Mononuclear cell (primary cell): ENCODE results near the gene SNCAIP. TPM values are rescaled to one million over a fixed set of nuclear protein-coding genes. Genes with fewer than 3 reads are reported as not detected.

Source experiments
- H3K27me3 ChIP-seq: 2 replicates; pipeline ENCODE4 v1.6.0; 2011; ENCODE audit warnings: low read length, control low read depth; ENCODE audit not compliant: insufficient read depth
- H3K4me1 ChIP-seq: 2 replicates; pipeline ENCODE4 v1.5.1; 2011; ENCODE audit warnings: mild to moderate bottlenecking, low read length, control low read depth; ENCODE audit not compliant: insufficient read depth
- H3K4me3 ChIP-seq: 2 replicates; pipeline ENCODE4 v1.5.1; 2011; ENCODE audit warnings: mild to moderate bottlenecking, low read length, moderate library complexity
- H3K9me3 ChIP-seq: 2 replicates; pipeline ENCODE4 v1.5.1; 2011; ENCODE audit warnings: low read depth, mild to moderate bottlenecking, control low read depth, low read length
- total RNA-seq: library from RNA; depleted of rRNA; stranded (reverse); fragments of >200 nt; gene quantifications from one replicate; pipeline ENCODE4 v1.2.3, GENCODE V29; 2012

Gene SNCAIP
- not detected for total RNA-seq

DNA sequence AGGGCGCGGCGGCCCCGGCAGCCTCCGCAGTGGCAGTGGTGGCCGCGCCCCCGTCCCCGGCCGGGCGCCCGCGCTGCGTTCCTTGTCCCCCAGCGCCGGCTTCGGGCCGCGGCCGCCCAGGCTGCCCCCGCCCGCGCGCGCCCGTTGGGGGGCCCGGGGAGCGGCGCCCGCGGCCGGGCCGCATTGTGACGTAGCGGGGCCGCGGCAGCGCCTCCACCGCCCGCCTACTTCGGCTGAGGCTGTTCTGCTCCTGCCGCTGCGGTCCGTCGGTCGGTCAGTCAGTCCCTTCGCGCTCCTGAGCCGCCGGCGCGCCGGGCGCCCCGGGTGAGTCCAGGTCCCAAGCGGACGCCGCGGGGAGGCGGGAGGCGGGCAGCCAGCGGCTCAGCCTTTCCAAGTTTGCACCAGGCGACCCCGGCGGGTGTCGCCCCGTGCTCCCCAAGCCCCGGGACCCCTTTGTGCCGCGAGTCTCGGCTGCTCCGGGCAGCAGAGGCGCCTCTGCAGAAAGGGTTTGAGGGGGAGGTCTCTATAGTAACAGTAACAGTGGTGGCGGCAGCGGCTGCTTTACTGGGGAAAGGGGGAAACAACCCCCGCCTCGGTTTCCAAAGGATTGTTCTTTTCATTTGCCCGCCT, at the start of gene SNCAIP:
Gene SNCAIP (plus strand): TSS at position 277 of the 630 bp plus-strand sequence. CDS start 78,898 bp downstream, outside the sequence.
- no peaks in the 10 kb centered on the region for H3K9me3 ChIP-seq

GRCh38 chr5:122263352-122264030, 48.5 kb upstream of the SNCAIP start:
- Histone ChIP-seq H3K4me1 (no peaks in the 10 kb centered on the region), H3K27me3 (no peaks in the 10 kb centered on the region), H3K4me3 (no peak overlapping the region), H3K9me3 (no peaks in the 10 kb centered on the region)

More for the DNA sequence above, at the start of gene SNCAIP:
- H3K27me3 ChIP-seq, result peaks cover 52% of the 10 kb centered on the region
- no peak within 1 kb of the TSS for H3K4me3 ChIP-seq
- no peaks in the 10 kb centered on the region for H3K4me1 ChIP-seq

GRCh38 chr5:122264610-122265009, 47.4 kb upstream of the SNCAIP start:
- Histone ChIP-seq H3K4me3 (no peak overlapping the region), H3K27me3 (no peaks in the 10 kb centered on the region), H3K4me1 (no peaks in the 10 kb centered on the region)

GRCh38 chr5:122267185-122267584, 44.9 kb upstream of the SNCAIP start:
- Histone ChIP-seq H3K27me3 (no peaks in the 10 kb centered on the region), H3K4me3 (no peak overlapping the region), H3K9me3 (no peaks in the 10 kb centered on the region), H3K4me1 (no peaks in the 10 kb centered on the region)

More at GRCh38 chr5:122264610-122265009, 47.4 kb upstream of the SNCAIP start:
- no peaks in the 10 kb centered on the region for H3K9me3 ChIP-seq

DNA sequence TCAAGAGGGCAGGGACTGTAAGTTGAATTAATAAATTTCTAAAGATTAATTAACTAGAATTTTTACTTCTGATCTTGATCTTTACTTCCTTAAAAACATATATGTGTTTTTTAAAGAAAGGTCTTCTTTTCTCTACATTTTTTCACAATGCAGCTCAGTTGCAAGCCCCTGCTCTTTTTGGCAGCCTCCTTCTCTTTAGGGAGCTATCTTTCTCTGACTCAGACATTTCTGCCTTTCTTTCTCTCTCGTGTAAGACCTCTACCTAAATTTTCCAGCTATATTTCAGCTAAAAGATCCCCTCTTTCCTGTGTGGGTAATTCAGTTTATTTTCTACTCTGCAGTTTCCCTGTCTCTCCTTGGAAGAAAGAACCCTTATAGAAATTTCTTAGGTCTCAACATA, 38.3 kb upstream of the SNCAIP start:
- Histone ChIP-seq H3K9me3 (no peaks in the 10 kb centered on the region), H3K4me1 (no peaks in the 10 kb centered on the region), H3K27me3 (no peaks in the 10 kb centered on the region), H3K4me3 (no peak overlapping the region)

DNA sequence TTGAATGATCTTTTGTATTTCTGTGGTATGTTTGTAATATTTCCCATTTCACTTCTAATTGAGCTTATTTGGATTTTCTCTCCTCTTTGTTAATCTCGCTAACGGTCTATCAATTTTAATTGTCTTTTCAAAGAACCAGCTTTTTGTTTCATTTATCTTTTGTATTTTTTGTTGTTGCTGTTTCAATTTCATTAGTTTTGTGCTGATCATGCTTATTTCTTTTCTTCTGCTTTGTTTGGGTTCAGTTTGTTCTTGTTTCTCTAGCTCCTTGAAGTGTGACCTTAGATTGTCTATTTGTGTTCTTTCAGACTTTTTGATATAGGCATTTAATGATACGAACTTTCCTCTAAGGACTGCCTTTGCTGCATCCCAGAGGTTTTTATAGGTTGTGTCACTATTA, 28.4 kb upstream of the SNCAIP start:
- no peak overlapping the region for H3K4me3 ChIP-seq
- H3K9me3 ChIP-seq, result no peaks in the 10 kb centered on the region
- H3K27me3 ChIP-seq, result no peaks in the 10 kb centered on the region
- no peaks in the 10 kb centered on the region for H3K4me1 ChIP-seq

GRCh38 chr5:122286541-122286940, 25.5 kb upstream of the SNCAIP start:
- H3K4me1 ChIP-seq, result no peaks in the 10 kb centered on the region
- no peaks in the 10 kb centered on the region for H3K27me3 ChIP-seq
- no peak overlapping the region for H3K4me3 ChIP-seq
- H3K9me3 ChIP-seq, result no peaks in the 10 kb centered on the region

GRCh38 chr5:122287101-122287500, 24.9 kb upstream of the SNCAIP start:
- H3K4me3 ChIP-seq, result no peak overlapping the region
- H3K4me1 ChIP-seq, result no peaks in the 10 kb centered on the region
- no peaks in the 10 kb centered on the region for H3K9me3 ChIP-seq
- H3K27me3 ChIP-seq, result no peaks in the 10 kb centered on the region

DNA sequence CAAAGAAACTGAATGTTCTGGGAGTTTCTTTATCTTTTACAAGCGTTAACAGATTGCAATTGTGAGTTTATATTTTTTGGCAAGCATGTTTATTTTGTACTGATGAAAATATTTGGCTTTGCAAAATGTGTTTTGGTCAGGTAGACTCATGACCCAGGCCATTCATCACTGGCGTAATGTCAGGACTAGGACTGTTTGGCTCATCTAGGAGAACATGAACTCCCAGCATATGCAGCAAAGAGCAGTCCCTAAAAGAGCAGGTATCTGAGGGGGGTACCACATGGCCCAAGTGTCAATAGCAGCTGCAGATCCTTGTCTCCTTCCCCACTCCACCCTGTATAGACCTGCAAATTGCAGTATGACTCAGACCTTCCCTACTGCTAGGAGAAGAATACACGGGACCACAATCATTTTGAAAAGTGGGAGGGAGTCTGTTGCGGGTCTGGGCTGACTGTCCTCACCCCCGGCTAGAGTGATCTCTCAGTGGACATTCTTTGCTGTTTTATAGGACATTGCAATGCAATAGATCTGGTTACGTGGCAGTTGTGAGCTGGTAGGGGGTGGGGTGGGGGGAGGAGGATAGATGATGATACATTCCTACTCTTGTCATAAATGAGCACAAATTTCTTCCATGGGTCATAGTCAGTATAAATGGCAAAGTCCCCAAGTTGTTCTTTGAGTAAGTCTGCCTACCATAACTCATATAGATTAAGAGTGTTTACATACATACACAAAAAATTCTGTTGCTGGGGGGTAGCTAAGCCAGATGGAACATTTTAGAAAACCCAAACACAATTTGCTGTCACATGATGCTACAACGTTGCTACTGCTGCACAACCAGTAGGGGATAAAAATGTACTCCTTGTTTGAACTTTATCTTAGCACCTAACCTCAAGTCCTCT, 20.8 kb upstream of the SNCAIP start:
- H3K4me3 ChIP-seq, result no peak overlapping the region
- H3K9me3 ChIP-seq, result no peaks in the 10 kb centered on the region
- H3K4me1 ChIP-seq, result no peaks in the 10 kb centered on the region
- H3K27me3 ChIP-seq, result peaks cover 2% of the 10 kb centered on the region

DNA sequence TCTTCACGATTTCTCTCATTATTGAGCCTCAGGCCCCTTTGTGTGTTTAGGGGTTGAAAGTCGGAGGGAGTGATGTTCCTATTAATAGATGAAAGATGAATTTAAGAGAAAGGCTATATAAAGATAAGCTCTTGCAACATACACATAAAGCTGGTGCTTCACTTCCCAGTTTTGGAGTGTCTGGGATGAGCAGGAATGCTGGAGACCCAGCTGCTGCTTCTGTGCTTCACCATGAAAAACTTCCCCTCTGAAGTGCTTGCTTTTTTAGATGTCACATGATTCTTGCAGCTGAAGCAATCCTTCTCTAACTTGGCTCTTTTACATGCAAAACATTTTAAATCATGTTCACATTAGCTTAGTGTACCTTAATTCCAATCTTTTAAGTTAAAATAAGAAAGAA, 19.7 kb upstream of the SNCAIP start:
- Histone ChIP-seq H3K27me3 (peaks cover 2% of the 10 kb centered on the region), H3K4me3 (no peak overlapping the region), H3K4me1 (no peaks in the 10 kb centered on the region), H3K9me3 (no peaks in the 10 kb centered on the region)

GRCh38 chr5:122295138-122295537, 16.9 kb upstream of the SNCAIP start:
- H3K9me3 ChIP-seq, result no peaks in the 10 kb centered on the region
- no peaks in the 10 kb centered on the region for H3K4me1 ChIP-seq
- H3K4me3 ChIP-seq, result no peak overlapping the region
- H3K27me3 ChIP-seq, result peaks cover 2% of the 10 kb centered on the region

GRCh38 chr5:122296871-122297270, 15.2 kb upstream of the SNCAIP start:
- no peaks in the 10 kb centered on the region for H3K4me1 ChIP-seq

DNA sequence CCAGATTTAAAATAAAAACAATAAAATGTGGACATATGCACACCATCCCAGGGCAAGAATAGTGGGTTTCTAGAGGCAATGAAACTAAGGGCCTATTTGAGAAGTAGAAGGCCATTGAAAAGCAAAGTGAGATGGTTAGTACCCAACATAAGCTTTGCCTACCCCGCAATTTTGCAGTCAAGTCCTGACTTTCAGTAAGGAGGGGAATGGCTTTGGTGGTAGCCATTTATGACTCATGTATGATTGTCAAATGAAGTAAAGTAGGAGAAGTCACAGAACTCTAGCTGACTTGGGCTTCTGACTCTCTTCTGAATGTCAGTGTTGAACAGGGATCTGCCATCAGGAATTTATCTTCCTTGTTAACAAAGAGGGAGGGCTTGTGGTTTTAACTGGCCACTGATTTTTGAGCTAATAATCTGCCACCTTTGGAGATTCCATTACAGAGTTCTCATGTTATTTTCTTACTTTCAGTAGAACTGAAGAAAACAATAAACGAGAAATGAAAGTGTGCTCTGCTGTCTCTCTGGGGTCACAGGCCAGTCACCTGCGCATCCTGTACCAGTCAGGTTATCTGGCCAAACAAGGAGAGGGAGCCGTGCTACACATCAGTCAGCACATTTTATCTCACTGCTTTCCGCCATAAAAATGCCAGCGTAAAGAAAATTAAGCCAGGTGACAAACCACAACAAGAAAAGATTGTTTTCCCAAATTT, 14.3 kb upstream of the SNCAIP start:
- Histone ChIP-seq H3K27me3 (peaks cover 2% of the 10 kb centered on the region), H3K9me3 (no peaks in the 10 kb centered on the region), H3K4me3 (no peak overlapping the region), H3K4me1 (no peaks in the 10 kb centered on the region)

More at GRCh38 chr5:122296871-122297270, 15.2 kb upstream of the SNCAIP start:
- no peak overlapping the region for H3K4me3 ChIP-seq
- no peaks in the 10 kb centered on the region for H3K9me3 ChIP-seq
- H3K27me3 ChIP-seq, result peaks cover 2% of the 10 kb centered on the region

DNA sequence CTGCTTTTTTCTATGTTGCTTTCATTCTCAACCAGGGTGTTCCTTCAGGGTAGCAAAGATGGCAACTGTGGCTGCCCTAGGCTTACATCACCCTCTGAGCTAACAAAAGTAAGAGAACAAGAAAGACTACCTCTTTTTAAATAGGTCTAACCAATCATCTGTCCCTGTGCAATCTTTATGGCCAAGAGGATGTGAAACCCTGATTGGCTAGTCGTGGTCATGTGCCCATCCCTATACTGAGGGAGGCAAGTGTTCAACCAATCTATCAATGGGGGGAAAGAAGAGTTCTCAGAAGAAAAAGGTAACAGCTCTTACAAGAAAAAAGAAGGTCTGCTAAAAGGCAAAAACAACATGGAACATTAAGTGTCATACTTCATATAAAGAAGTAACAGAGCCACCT, 11.7 kb upstream of the SNCAIP start:
- no peaks in the 10 kb centered on the region for H3K9me3 ChIP-seq

DNA sequence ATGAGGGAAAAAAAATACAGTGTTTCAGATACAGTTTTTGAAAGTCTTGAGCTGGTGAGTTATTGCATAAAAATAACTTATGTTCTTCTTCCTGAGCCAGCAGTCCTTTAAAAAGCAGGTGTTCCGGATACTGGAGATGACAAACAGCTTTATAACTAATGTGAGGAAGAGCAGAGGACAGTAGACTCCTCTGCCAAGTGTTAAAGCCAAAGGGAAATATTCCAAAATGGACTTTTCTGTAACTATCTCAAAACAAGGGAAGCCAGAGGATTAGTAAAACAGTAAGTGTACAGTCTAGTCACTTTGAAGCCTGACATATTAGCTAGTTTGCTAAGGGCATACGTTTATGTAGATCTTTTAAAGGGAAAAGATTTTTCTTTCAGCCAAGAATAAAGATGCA, 11.0 kb upstream of the SNCAIP start:
- H3K4me1 ChIP-seq, result no peaks in the 10 kb centered on the region
- H3K4me3 ChIP-seq, result no peak overlapping the region
- H3K27me3 ChIP-seq, result no peaks in the 10 kb centered on the region
- H3K9me3 ChIP-seq, result no peaks in the 10 kb centered on the region

More for the DNA sequence above, 11.7 kb upstream of the SNCAIP start:
- Histone ChIP-seq H3K4me1 (no peaks in the 10 kb centered on the region), H3K4me3 (no peak overlapping the region), H3K27me3 (peaks cover 2% of the 10 kb centered on the region)
